Stimulated activated CD8-positive, alpha-beta memory T cell treated with anti-CD3 and anti-CD28 coated beads, Interleukin-7, amount 100 ng/mL, for 4 hours (primary cell): Measurements from ENCODE around the gene AMOTL2.

Experiments
- DNase-seq, 2 donors: peaks; one replicate each; pipeline ENCODE4 v3.0.0-alpha.2; 2020; ENCODE audit warnings: low read depth in 2 of 2

AMOTL2 gene

DNA sequence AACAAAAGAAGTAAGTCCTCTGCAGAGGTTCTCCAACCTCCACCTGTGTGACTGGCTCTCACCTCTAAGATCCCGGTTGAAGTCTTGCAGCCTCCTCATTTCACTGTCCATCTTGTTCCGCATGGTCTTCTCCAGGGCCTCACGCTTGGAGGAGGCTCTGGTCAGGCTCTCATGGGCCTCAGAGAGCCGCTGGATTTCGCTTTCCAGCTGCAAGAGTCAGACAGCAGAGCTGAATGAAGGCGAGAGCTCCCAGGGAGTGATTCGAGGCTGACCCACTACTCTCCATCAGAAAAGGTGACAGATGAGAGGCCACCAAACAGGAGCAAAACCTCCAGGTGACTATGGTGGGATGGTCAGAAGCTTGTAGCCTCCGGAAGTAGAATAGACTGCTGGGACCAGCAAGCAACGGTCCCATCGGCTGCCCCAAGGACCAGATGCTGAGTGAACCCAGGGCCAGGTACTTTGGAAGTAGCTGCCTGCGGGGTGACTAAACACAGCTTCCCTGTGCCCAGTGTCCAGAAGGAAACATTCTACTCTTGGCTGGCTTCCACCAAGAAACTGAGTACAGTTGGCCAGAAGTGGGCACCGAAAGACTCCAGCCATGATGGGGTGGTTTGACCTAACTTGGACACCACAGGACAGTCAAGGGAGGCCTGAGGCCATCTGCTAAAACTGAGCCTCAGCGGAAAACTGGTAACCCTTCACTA lies 7.9 kb downstream of the AMOTL2 start:
- no peak for DNase-seq

DNA sequence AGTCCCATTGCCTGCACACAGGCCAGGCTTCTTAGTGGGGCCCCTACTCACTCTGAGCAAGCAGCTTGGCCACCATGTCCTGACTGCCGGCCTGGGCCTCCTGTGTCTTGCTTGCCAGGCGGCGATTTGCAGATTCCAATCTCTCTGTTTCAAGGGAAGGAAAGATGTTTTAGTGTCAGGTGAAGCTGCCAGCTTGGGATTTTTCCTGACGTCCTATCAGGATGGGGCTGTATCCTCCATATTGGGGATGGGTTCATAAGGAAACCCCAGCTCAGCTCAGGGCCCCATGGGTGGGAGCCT lies 8.5 kb downstream of the AMOTL2 start:
- DNase-seq = no peak

DNA sequence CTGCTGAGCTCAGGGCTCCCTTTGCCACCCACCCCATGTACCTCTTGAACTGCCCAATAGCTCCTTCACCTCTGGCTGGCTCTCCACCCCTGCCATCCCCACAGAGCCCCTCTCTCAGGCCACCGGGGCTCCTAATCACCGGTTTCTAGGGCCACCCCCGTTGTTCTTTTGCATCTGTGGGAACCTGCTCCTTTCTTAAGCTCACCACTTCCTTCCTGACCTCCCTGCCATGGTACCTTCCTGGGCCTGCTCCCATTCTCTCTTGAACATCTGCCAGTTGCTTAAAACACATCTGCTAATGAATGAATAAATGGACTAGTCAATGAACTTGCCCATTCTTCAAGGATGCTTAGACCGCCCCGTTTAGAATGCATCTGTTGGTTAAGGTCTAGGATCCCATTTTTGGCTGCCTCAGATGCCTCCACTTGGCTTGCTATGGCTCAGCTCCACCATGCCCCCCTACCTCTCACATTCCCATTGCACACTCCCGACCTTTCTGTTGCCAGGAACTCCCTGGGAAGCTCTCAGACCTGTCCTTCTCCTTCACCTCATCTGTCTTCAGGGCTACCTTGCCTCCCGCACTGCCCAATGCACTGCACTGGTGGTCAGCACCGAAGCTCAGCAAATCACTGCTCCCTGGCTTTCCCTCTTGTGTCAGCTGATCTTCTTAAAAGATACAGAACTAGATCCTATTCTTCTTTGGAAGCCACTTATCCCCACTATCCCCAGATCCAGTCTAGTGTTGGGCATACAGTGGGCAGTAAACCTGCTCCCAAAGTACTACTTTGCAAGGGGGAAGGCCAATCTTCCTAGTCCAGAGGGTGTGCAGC lies 9.1 kb downstream of the AMOTL2 start:
- DNase-seq = no peak

GRCh38 chr3:134364061-134364935 lies 9.9 kb downstream of the AMOTL2 start:
- peak in 1 of 2 donors; percentile 9 for DNase-seq

- DNase-seq = no peak
Measured at GRCh38 chr3:134363381-134363755, 10.9 kb downstream of the AMOTL2 start.

DNA sequence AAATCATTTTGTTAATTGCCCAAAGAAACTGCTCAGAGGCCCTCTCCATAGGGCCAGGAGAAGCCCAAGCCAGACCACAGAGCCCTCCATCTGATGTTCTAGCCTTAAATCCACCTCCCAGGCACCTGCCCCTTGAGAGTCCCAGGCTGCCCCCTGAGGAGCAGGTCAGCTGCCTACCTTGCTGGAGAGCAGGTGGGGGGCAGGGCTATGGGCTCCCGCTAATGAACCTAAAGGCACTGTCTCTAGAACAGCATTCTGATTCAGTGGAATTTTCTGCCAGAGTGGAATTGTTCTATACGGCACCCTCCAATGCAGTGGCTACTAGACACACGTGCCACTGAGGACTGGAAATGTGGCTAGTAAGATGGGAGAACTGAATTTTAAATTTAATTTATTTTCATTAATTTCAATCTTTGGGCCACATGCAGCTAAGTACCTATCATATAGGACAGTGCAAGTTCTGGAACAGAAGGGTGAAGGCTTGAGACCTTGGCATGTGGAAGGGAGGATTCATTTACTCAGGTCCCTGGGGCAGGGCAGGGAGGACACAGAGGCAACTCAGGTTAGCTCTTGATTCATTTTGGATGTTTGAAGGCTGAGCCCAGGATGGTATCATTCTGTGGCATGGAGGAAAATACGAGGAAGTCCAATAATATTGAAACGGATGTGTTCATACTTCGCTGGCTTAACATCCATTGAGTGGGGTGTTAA lies 11.4 kb downstream of the AMOTL2 start:
- no peak for DNase-seq

DNA sequence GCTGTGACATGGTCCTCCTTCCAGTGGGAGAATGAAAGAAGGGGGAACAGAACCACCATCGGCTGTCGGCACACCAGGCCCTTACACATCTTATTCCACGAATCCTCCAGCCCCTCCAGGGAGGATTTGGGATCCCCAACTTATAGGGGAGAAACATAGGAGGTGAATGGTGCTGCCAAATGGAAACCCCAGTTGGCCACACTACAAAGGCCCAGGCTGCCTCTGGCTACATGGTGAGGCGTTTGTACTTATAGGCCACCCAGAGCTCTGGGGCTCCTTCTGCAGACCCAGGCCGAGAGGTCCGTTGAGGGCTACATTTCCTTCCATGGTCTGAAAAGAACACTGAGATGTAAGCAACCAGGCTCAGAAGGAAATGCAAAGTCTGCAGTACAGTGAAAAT lies 12.0 kb downstream of the AMOTL2 start:
- no peak for DNase-seq

GRCh38 chr3:134361162-134361835 lies 12.9 kb downstream of the AMOTL2 start:
- no peak for DNase-seq

DNA sequence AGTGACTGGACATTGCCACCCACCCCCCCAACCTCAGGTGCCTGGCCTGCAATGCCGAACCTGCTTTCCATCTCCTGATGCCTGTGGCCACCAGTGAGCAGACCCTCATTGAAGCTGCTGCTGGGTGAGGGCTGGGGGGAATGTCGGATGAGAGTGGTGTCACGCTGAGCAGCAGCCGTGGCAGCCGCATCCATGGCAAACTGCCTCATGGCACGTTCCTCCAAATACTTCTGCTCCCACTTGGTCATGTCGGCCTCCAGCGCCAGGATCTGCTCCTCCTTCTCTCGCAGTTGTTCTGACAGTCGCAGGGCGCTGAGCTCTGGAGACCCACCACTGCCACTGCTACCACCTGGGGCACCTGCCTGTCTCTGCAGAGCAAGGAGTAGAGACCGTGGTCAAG lies 14.2 kb downstream of the AMOTL2 start:
- DNase-seq = no peak

- no peak for DNase-seq
Measured at GRCh38 chr3:134359121-134360010, 14.9 kb downstream of the AMOTL2 start.

DNA sequence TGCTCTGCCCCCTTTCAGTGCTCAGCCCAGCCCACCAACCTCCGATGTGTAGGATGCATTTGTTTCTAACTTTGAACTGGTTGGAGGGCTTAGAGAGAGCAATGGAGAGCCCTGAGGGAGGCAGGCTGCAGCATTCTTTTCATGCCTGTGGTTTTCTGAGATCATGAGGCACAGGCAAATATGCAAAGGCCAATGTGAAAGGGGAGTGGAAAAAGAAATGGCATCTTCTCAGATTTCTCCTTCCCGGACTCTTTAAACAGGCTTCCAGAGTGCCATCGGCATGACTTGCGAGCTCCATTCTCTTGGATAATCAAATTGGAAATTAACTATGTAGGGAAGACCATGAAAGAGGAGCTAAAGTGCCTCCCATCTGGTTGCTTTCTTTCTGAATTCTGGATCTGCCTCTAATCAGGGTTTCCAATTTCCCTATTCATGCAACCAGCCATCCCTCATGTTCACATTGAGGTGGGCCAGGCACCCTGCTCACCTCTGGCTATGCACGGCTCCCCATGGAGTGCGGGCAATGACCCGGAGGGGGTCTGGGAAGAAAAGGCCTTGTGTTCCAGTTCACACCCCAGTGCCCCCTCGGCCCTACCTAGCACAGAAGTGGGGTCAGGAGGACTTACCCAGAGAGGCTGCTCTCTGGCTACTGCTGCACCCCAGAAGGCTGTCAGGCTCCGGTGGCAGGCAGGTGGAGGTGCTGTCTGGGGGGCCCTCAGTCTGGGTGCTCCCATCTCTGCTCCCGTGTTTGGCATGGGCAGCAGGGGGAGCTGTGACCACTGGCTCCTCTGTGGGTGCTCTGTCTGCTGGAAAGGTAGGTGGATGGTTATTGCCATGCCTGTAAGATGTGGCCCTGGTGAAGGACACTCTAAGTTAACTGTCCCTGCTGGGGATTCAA lies 16.1 kb downstream of the AMOTL2 start:
- no peak for DNase-seq

DNA sequence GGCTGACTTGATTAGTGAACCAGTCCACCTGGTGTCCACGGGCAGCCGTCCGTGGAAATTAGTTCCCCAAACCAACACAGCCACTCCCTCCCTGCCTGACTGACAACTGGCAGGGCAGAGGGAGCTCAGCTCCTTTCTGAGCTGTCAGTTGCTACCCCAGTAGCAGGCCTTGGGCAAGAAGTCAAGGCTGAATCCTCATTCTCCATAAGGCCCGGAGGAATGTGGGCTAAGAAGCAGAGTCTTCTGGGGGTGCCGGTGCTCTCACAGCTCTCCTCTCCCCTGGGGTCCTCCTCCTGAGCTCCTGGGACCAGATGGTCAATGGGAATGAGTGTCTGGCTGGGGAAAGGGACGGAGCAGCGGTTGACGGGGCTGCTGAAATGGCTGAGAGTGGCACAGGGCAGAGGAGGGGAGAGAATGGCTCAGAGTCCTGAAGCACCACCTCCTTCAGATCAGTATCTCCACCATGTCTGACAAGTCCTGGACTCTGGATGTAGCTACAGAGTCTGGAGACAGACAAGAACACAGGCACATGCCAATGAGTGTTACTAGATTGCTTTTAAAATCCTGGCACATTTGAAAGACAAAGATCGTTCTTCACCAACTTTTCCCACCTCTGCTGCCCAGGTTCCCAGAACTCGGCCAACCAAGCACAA lies 16.9 kb downstream of the AMOTL2 start:
- no peak for DNase-seq

GRCh38 chr3:134356411-134357040 lies 17.7 kb downstream of the AMOTL2 start:
- DNase-seq = no peak

DNA sequence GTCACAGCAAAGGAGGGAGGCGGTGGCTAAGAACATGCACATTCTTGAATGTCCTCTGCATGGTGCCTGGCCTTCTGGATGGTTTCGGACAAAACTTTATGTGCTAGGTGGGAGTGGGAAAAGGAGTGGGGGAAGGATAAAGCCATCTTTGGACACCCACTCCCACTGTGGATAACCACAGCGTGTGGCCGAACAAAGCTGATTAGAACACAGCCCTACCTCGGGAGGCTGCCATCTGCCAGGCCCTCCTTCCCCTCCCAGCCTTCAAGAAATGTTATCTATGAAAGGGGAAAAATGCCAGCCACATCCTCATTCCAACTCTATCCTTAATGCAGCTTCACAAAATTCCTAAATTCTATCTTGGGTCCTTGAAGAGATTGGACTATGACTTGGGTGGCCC lies 18.8 kb downstream of the AMOTL2 start:
- no peak for DNase-seq

GRCh38 chr3:134354612-134355251 lies 19.5 kb downstream of the AMOTL2 start:
- DNase-seq = no peak

DNA sequence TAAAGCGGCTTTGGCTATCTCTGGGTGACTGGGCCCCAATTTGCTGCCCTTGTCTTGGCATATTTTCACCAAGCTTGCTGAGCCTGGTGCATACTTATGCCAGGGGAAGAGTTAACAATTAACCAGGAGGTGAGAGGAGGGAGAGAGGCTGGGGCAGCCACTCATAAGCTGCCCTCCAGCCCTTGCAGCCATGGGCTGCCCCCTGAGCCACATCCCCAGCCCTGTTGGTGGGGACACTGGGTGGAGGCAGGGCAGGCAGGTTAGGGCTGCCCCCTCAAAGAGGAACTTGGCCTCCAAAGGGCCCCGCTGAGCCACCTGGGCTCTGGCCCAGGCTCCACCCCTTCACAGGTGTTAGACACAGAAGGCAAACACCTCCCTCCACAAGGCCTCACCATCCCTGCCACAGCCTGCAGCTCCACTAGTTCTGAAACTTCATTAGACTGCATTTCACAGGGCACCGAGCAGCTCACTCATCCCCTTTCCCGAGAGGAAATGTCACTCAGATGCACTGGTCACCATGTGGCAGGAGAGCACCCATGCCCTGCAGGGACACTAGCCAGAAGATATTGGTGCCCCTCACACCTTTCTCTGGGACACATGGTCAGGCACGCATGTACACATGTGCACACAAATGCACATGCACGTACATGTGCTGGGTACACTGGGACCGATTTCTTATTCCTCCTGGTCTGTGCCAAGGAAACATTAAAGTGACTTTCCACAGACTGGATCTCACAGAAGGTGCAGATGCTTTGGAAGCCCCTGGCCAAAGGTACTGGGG lies 20.2 kb downstream of the AMOTL2 start:
- no peak for DNase-seq
